Measurements from ENCODE around the gene FLYWCH2. TPM values are rescaled to one million over a fixed set of nuclear protein-coding genes. Genes with fewer than 3 reads are reported as not detected.

Gene FLYWCH2
- total and polyA plus RNA-seq, 2 of the 13 experiments (the other 11 are each of a cell fraction or from before 2014, with no cell fraction given), result 16.9 to 19.8 TPM

- DNase-seq (ENCODE audit: low spot score), result no peak
- POLR2A ChIA-PET, result no interaction called here
- BruUV-seq (replicated peaks), result no TSS peak
- Histone ChIP-seq H3K9ac (ENCODE audit: insufficient read depth, low read depth, low read length) (no peak overlapping the region), H4K20me1 (ENCODE audit: insufficient read depth, low read length) (no peaks in the 10 kb centered on the region), H2AFZ (ENCODE audit: low read length) (no peak overlapping the region), H3K4me2 (ENCODE audit: low read depth, low read length) (no peak overlapping the region), H3K27ac (ENCODE audit: extremely low read length, insufficient read depth, low read length) (no peak overlapping the region), H3K36me3 (replicated peaks in 1 of 2; ENCODE audit: control insufficient read depth in 1 of 2, insufficient read depth in 2 of 2, low read length in 2 of 2) (no peaks in the 10 kb centered on the region), H3K4me1 (ENCODE audit: insufficient read depth, low read length) (peaks cover 20% of the 10 kb centered on the region), H3K79me2 (ENCODE audit: insufficient read depth, low read length) (no peaks in the 10 kb centered on the region), H3K4me3 (replicated peaks in 1 of 3; ENCODE audit: insufficient read depth in 1 of 3, low read depth in 2 of 3, low read length in 3 of 3) (no peak overlapping the region), H3K27me3 (ENCODE audit: control insufficient read depth in 1 of 2, insufficient read depth in 2 of 2, low read length in 2 of 2) (peaks cover 1 to 16% of the 10 kb centered on the region in 2 experiments; a peak in 2 of 5 replicates), H3K9me3 (ENCODE audit: low read length) (no peaks in the 10 kb centered on the region)
- in situ Hi-C loops (cut with HindIII; ENCODE audit: extremely low pct_ligation_motif_present, low pct_unique_long_range_greater_than_20kb), result no loop called here
- CTCF ChIA-PET (ENCODE audit: low intra/inter-chr PET ratio, low total read pairs), result no interaction called here
- WGBS (ENCODE audit: low lambda C conversion rate), result 21% methylated on average over 5 of the region's 5 CpGs
- intact Hi-C loops (cut with micrococcal nuclease; ENCODE audit: unreplicated experiment), result no loop called here
- ATAC-seq, result no peak
- no peak for TF ChIP-seq STAT5B (CRISPR knock-in tag; IDR thresholded peaks at IDR 0.05)
- TF ChIP-seq ZHX2 (IDR thresholded peaks at IDR 0.05; ENCODE audit: low read depth), result no peak
- no peak for TF ChIP-seq ZHX2 (CRISPR knock-in tag; IDR thresholded peaks at IDR 0.05; ENCODE audit: borderline replicate concordance)
- no peak for TF ChIP-seq NFAT5 (CRISPR knock-in tag; IDR thresholded peaks at IDR 0.05)
- TF ChIP-seq ATF1 (CRISPR knock-in tag; IDR thresholded peaks at IDR 0.05), result no peak
- TF ChIP-seq ZNF276 (CRISPR knock-in tag; IDR thresholded peaks at IDR 0.05; ENCODE audit: low read depth), result no peak
- no peak for TF ChIP-seq GPBP1L1 (CRISPR knock-in tag; IDR thresholded peaks at IDR 0.05)
- TF ChIP-seq KAT8 (CRISPR knock-in tag; IDR thresholded peaks at IDR 0.05), result no peak
- no peak for FAIRE-seq
Measured at GRCh38 chr16:2845116-2845515, 37.9 kb upstream of the FLYWCH2 start.

Measured in HepG2 (cell line).